ENCODE measurements around the gene KCNT1.

- TF ChIP-seq CTCF (IDR thresholded peaks at IDR 0.05; ENCODE audit: insufficient read depth, low read length, poor library complexity, severe bottlenecking) (no peak), EZH2phosphoT487 (conservative IDR thresholded peaks at IDR 0.05; ENCODE audit: low read length) (no peak)
Observed at GRCh38 chr9:135734616-135735144, 32.7 kb downstream of the KCNT1 start.
